ENCODE data around the gene FBXL7.

DNA sequence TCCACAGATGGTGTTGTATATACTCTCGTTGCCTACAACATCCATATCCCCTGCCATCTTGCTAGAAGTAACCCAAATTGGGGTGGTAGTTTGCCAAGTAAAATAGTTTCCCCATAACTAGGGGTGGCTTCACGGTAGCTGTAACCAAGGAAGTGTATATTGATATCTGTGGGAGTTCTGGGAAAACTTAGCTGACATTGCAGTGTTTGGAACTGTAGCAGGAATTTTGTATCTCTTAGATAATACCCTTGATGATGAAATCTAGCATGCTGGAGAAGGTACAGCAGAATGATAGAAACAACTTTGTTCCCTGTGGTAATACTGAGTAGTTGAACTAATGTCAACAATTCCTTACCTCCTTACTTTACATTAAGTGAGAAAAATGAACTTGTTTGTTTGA lies 29.8 kb downstream of the FBXL7 start:
- TF ChIP-seq TCF4 (CRISPR knock-in tag; IDR thresholded peaks at IDR 0.05; ENCODE audit: borderline replicate concordance) (no peak), ZNF70 (CRISPR knock-in tag; IDR thresholded peaks at IDR 0.05) (no peak), PPARA (CRISPR knock-in tag; IDR thresholded peaks at IDR 0.05; ENCODE audit: borderline replicate concordance) (no peak), RARB (CRISPR knock-in tag; IDR thresholded peaks at IDR 0.05) (no peak)
